Body of pancreas (tissue), 4 donors: ENCODE results near the gene RGS6.

Source experiments
- CTCF ChIP-seq, 7 experiments: fragments of 450-650 bp in 4 of 7; fragments of 200-600 bp in 3 of 7; sonication (generic) in 3 of 7; IDR thresholded peaks; one replicate each; pipeline ENCODE4 v1.5.1; 2016 to 2019; ENCODE audit warnings: antibody characterized with exemption in 7 of 7
- POLR2A ChIP-seq, 3 donors: fragments of 450-650 bp; IDR thresholded peaks; one replicate each; pipeline ENCODE4 v1.6.1; 2016; ENCODE audit warnings: antibody characterized with exemption in 3 of 3, mild to moderate bottlenecking in 2 of 3

- TF ChIP-seq CTCF (IDR thresholded peaks at IDR 0.05) (no peak), POLR2A (IDR thresholded peaks at IDR 0.05) (no peak)
Measured at GRCh38 chr14:72541546-72541945, 609.3 kb downstream of the RGS6 start.
